Muscle layer of colon (tissue), 2 donors: ENCODE measurements around the gene FUT1.
A peak's percentile ranks its signal among the peaks of the same experiment; 100 is the strongest.
"Not testable (repeated sequence)": the region's sequence is repeated elsewhere in the genome, so short reads cannot be mapped to it uniquely, and the experiment has no call there.

ENCODE experiments used
- H3K27ac ChIP-seq: one replicate; pipeline ENCODE4 v1.7.0; 2013; ENCODE audit warnings: low read depth, mild to moderate bottlenecking, low read length, moderate library complexity
- H3K27me3 ChIP-seq, 2 donors: one replicate each; pipeline ENCODE4 v1.7.0; 2013; ENCODE audit warnings: low read length in 2 of 2, mild to moderate bottlenecking in 2 of 2; ENCODE audit not compliant: insufficient read depth in 2 of 2, control insufficient read depth in 1 of 2
- H3K36me3 ChIP-seq: one replicate; pipeline ENCODE4 v1.7.0; 2013; ENCODE audit warnings: mild to moderate bottlenecking, low read length; ENCODE audit not compliant: insufficient read depth
- H3K4me1 ChIP-seq: one replicate; pipeline ENCODE4 v1.7.0; 2013; ENCODE audit warnings: mild to moderate bottlenecking, low read length; ENCODE audit not compliant: insufficient read depth
- H3K4me3 ChIP-seq, 2 donors: one replicate each; pipeline ENCODE4 v1.7.0; 2013; ENCODE audit warnings: low read length in 2 of 2, low read depth in 1 of 2, mild to moderate bottlenecking in 1 of 2, moderate library complexity in 1 of 2
- H3K9ac ChIP-seq: one replicate; pipeline ENCODE4 v1.7.0; 2013; ENCODE audit warnings: low read length
- H3K9me3 ChIP-seq: one replicate; pipeline ENCODE4 v1.7.0; 2013; ENCODE audit warnings: mild to moderate bottlenecking, low read length
- donor health status: abdominal sarcoma.
- donor health status: Adenocarcinoma of cecum.

FUT1 gene

DNA sequence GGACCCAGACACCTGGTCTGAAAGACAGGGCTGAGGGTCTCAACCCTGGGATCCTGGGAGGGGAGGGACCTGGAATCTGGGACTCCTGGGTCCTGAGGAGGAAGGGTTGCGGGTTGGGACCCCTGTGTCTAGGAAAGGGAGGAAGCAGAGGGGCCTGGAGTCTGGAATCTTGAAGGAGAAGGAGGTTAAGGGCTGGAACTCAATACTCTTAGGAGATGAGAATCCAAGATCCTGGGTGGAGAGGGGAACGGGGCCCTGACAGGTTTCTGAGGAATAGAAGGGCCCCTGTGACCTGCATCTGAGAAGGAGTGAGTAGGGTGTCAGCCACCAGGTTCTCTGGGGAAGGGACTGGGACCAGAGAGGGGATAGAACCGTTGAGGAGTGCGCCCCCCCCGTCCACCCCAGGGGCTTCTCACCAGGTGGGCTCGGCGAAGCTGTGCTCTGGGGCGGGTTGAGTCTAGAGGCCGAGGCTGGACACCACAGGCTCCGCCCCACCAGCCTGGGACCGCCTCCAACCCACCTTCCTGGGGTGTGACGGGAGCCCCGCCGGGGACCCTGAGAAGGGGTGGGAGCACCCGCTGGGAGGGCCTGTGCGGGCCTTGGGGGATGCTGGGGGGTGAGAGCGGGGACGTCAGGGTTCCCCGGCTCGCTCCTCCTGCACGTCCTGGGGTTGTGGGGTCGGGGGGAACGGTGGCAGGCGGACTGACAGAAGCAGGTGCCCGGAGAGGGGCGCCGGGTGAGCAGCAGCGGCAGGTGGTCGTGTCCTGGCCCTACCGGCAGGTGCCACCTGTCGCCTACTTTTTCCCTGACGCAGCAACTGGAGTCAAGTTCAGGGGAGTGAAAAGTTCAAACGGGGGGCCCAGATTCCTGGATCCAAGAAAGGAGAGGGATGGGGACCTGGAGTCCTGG lies 32.9 kb downstream of the FUT1 start, which contains the start of gene MAMSTR:
Gene MAMSTR (minus strand): TSS at position 463 of the 909 bp plus-strand sequence. CDS start 694 bp downstream, outside the sequence.
- peaks cover 26% of the 10 kb centered on the region for H3K4me1 ChIP-seq
- H3K4me3 ChIP-seq, result peak within 1 kb of the TSS; percentile 55 to 57
- H3K27me3 ChIP-seq, result no peaks in the 10 kb centered on the region
- H3K27ac ChIP-seq, result peak within 1 kb of the TSS; percentile 62
- no peak within 1 kb of the TSS for H3K9ac ChIP-seq
- H3K36me3 ChIP-seq, result no peaks in the 10 kb centered on the region
- H3K9me3 ChIP-seq, result no peaks in the 10 kb centered on the region

DNA sequence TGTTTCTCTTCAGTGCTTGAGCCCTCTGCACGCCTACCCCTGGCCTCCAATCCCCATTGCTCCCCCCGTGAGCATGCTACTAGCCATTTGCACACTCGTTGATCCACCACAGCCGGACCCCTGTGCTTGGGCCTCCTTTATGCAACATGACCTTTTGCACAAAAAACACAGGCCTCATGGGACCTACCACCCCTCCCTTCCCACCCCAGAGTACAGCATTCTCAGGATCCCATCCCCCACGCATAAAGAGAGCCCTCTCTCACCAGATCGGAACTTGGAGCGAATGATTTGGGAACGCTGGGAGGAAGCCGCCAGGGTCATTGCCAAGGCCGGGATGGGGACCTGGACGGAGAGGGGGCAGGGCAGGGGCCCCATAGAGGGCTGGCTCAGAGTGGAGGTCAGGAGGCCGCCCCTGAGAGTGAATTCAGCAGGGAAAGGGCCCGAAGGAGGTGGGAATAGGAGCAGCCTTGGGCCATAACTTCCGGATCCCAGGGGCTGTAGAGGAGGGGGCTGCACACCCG lies 33.7 kb downstream of the FUT1 start:
- no peaks in the 10 kb centered on the region for H3K27me3 ChIP-seq
- no peaks in the 10 kb centered on the region for H3K36me3 ChIP-seq
- H3K27ac ChIP-seq, result no peak overlapping the region
- H3K4me1 ChIP-seq, result peaks cover 26% of the 10 kb centered on the region
- H3K4me3 ChIP-seq, result no peak overlapping the region
- H3K9ac ChIP-seq, result no peak overlapping the region
- no peaks in the 10 kb centered on the region for H3K9me3 ChIP-seq

DNA sequence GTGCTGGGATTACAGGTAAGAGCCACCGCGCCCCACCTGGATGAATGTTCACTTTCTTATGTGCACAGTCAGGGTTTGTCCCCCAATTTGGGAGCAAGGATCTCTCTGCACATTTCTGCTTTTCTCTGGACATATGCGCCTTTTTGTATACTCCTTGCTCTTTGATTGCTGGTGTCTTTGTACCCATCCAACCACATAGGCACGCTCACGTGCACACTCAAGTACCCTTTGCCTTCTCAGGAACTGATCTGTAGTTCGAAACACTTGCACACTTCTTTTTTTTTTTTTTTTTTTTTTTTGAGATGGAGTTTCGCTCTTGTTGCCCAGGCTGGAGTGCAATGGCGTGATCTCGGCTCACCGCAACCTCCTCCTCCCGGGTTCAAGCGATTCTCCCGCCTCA lies 34.3 kb downstream of the FUT1 start:
- H3K36me3 ChIP-seq, H3K27ac ChIP-seq, H3K27me3 ChIP-seq, H3K9me3 ChIP-seq, H3K4me3 ChIP-seq, H3K9ac ChIP-seq: not testable (repeated sequence)
- peaks cover 32% of the 10 kb centered on the region for H3K4me1 ChIP-seq

DNA sequence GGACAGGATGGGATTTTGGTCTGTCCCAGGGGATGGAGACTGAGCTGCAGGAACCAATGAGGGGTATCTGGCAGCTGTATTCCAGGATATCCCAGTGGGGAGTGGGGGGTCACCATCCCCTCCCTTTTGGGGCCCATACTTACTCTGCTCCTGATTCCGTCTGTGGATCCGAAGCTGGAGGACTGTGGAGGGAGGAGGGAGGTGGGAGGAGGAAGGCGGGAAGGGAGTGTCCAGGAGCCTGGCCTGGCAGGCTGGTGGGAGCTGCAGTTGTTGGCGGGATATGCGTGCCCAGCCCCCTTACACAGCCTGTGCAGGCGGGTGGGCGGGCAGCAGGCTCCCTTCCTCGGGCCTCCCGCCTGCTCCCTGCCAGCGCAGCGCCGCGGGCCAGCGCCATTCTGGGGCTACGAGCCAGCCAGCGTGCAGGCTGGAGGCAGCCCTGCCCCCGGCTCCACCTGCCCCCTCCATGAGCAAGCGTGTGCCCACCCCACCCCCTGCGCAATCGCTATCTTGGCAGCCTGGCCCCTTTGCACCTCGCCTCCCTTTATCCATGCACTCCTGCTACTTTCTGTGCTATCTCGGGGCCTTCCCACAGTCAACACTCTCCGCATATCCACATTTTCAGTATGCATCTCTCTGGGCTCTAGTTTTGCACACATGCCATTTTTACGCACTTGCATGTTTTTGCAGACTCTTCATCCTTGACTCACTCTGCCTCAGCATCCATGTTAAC lies 35.7 kb downstream of the FUT1 start:
- H3K36me3 ChIP-seq, result no peaks in the 10 kb centered on the region
- peaks cover 36% of the 10 kb centered on the region for H3K4me1 ChIP-seq
- H3K27ac ChIP-seq, result peak overlapping the region; percentile 77
- H3K9me3 ChIP-seq, result no peaks in the 10 kb centered on the region
- no peaks in the 10 kb centered on the region for H3K27me3 ChIP-seq
- H3K4me3 ChIP-seq, result peak overlapping the region; percentile 25 to 52
- H3K9ac ChIP-seq, result no peak overlapping the region

DNA sequence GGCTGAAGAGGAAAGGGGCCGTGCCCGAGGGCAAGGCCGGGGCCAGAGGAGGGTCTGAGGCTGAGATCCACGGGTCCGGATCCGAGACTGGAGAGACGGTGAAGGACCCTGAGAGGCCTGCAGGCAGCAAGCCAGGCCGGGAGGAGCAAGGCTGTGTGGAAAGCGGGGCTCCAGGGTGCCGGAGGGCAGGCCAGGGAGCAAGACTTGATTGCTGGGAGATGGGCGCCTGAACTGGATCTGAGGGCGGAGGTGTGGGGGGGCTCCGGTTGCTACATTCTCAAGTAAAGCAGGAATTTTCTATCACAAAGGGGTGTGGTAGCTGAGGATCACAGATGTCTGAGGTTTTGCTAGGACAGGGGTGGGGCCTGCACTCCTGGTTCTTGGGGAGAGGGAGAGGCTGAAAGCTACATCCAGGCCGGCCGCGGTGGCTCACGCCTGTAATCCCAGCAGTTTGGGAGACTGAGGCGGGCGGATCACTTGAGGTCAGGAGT lies 36.7 kb downstream of the FUT1 start:
- Histone ChIP-seq H3K4me3 (peak overlapping the region in 1 of 2 donors; percentile 52), H3K27me3 (no peaks in the 10 kb centered on the region), H3K4me1 (peaks cover 36% of the 10 kb centered on the region), H3K9me3 (no peaks in the 10 kb centered on the region), H3K27ac (no peak overlapping the region), H3K9ac (no peak overlapping the region), H3K36me3 (no peaks in the 10 kb centered on the region)

DNA sequence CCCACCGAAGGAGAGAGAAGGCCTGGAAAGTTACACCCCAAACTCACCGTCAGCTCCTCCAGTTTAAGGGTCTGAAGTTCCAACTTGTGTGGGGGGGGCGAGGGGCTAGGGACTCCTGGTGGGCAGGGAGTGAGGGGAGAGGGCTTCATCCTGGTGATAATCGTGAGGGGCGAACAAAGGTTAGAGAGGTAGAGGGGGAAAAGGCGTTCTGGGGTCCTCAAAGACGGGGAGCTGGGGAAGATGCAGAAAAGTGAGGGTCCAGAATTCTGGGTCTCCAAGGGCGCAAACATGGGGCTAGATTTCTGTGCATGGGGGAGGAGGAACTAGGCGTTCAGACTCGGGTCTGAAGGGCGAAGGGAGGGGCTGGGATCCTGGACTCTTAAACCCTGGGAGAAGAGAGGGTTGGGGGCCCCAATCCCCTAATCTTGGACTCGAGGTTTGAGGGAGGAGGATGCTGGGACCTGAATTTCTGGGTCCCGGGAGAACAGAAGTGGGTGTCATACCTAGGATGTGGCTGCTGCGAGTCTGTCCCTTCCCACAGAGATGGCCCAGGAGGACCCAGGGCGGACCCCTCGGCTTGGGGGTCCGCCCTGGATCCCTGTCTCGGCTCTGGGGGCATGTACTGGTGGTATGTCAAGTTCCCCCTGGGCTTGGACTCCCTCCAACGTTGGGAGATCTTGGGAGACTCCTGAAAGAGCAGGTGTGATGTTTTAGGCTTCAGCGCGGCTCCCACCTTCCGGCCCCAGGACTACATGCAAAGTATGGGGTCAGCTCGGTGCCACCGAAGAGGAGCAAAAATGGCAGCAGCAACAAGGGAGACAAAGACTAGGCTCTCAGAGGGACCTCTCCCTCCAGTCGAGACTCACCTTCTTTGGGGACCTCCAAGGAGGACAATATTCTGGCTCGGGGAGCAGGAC lies 37.4 kb downstream of the FUT1 start:
- peak overlapping the region; percentile 87 for H3K9ac ChIP-seq
- peak overlapping the region; percentile 81 for H3K27ac ChIP-seq
- H3K9me3 ChIP-seq, result no peaks in the 10 kb centered on the region
- H3K36me3 ChIP-seq, result no peaks in the 10 kb centered on the region
- H3K4me3 ChIP-seq, result peak overlapping the region; percentile 66 to 68
- no peaks in the 10 kb centered on the region for H3K27me3 ChIP-seq
- peaks cover 36% of the 10 kb centered on the region for H3K4me1 ChIP-seq

DNA sequence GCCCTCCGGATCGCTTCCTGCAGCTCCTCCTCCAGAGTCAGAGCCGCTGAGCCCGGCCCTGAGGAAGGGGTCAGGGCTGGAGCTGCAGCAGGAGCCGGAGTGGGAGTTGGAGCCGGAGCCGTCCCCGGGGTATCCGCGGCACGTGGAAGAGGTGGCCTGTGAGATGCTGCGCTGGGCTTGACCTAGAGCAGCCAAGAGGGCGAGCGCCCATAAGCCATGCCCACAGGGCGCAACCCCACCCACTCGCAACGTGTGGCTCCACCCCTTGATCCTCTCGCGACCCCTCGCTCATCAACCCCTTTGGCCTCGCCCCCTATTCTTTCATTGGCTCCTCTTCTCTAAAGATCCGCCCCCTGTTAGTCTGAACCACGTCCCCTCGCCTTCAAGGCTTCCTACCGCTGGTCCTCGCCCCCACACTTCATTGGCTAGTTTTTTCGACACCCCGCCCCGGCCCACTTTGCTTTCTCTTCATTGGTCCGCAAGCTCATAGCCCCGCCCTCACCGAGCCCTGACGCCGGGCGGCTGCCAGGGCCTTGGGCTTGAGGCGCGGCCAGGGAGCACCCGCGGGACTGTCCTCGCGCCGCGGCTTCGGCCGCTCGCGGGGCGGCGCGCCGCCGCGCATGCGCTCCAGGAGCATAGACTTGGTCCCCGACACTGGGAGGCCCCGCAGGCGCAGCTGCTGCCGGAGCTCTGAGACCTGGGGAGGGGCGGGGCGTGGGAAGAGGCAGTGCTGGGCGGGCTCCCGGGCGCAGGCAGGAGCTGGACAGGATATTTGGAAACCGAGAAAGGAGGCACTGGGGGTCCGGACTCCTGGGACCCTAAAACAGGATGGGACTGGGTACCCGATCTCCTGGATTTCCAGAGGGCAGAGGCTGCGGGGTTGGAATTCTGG lies 38.3 kb downstream of the FUT1 start:
- Histone ChIP-seq H3K9ac (peak overlapping the region; percentile 87), H3K27ac (peak overlapping the region; percentile 91), H3K27me3 (no peaks in the 10 kb centered on the region), H3K4me3 (peak overlapping the region; percentile 66 to 68), H3K9me3 (no peaks in the 10 kb centered on the region), H3K4me1 (peaks cover 36% of the 10 kb centered on the region), H3K36me3 (no peaks in the 10 kb centered on the region)

DNA sequence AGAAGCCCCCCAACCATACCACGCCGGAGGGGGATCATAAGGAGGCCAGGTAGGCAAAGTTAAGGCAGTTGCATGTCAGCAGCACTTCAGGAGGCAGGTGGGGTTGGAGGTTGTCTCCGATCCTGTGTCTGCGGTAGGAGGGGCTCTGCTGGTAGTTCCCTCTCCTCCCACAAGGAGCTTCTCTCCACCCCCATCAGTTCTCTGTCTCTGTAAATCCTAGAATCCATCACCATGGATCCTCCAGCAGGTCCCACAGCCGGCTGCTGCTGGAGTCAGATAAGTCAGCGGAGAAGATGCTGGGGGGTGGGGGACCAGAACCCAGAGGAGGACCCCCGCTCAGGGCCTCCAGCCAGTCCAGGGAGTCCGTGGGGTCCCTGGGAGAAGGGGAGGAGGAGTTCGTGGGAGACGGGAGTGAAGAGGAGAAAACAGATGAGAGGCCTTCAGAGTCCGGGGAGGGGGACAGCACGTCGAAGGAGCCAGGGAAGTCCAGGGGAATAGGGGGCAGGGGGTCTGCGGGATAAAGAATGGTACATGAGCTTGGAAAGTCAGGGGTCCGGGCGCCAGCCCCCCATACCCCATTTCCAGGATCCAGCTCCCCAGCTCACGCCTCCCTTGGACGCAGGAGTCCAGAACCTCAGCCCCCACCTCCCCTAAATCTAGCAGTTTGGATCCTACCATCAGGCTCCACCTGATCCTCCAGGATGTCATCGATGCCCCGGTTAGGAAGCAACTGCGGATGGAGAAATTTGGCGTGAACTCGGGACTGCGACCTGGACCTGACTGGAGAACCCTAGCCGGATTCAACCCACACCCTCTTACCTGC lies 39.2 kb downstream of the FUT1 start:
- no peaks in the 10 kb centered on the region for H3K36me3 ChIP-seq
- H3K4me1 ChIP-seq, result peaks cover 36% of the 10 kb centered on the region
- no peak overlapping the region for H3K9ac ChIP-seq
- H3K9me3 ChIP-seq, result no peaks in the 10 kb centered on the region
- no peaks in the 10 kb centered on the region for H3K27me3 ChIP-seq
- peak overlapping the region; percentile 58 to 67 for H3K4me3 ChIP-seq
- peak overlapping the region; percentile 91 for H3K27ac ChIP-seq

DNA sequence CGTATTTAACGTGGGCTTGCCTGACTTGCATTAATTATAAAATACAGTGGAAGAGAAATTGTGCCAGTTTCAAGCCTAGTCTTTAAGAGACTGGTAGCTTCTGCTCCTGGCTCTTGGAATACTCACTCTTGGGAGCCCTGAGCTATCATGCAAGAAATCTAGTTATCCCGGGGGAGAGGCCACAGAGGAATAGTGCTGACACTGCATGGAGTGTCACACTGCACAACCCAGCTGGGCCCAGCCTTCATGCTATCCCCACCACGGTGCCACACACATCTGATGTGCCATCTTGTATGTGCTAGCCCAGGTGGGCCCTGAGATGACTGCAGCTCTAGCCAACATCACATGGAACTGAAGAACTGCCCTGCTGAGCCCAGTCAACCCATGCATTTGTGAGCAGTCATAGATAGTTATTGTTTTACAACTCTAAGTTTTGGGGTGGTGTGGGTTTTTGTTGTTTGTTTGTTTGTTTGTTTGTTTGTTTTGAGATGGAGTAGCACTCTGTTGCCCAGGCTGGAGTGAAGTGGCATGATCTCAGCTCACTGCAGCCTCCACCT lies 41.3 kb downstream of the FUT1 start:
- no peaks in the 10 kb centered on the region for H3K27me3 ChIP-seq
- H3K36me3 ChIP-seq, result no peaks in the 10 kb centered on the region
- H3K9ac ChIP-seq, result no peak overlapping the region
- peaks cover 25% of the 10 kb centered on the region for H3K4me1 ChIP-seq
- H3K9me3 ChIP-seq, result no peaks in the 10 kb centered on the region
- H3K4me3 ChIP-seq, result no peak overlapping the region
- H3K27ac ChIP-seq, result no peak overlapping the region
